Breast epithelium (tissue), 3 donors: ENCODE results near the gene IRAK1.

ENCODE experiments used
- POLR2AphosphoS5 ChIP-seq, 3 donors: sonication (generic); formaldehyde crosslinking; IDR thresholded peaks; one replicate each; pipeline ENCODE4 v1.6.1; 2017; ENCODE audit warnings: antibody characterized with exemption in 3 of 3
- TF ChIP-seq, protein P1 (sequence below), 3 donors: fragments of 450-650 bp; IDR thresholded peaks; one replicate each; pipeline ENCODE4 v1.5.1; 2016 to 2017; ENCODE audit warnings: antibody characterized with exemption in 3 of 3, mild to moderate bottlenecking in 3 of 3, moderate library complexity in 3 of 3

DNA sequence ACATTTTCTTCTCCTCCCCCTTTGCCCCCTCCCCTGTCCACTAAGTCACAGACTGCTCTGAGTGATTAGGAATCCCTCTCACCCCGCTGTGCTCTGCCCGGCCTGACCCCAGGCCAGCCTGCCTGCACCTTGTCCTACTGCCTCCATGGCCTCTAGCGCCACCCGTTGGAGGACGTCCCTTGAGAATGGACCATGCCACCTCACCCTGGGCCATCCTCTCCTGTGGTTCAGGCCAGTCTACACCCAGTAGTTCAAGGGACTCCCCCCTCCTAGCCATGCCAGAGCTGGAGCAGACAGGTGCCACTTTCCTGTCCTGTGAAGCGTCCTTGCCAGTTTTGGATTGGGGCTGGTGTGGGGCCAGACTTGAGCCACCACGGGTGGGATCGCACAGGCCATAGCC, 9.7 kb upstream of the IRAK1 start:
- TF ChIP-seq, protein P1, sequence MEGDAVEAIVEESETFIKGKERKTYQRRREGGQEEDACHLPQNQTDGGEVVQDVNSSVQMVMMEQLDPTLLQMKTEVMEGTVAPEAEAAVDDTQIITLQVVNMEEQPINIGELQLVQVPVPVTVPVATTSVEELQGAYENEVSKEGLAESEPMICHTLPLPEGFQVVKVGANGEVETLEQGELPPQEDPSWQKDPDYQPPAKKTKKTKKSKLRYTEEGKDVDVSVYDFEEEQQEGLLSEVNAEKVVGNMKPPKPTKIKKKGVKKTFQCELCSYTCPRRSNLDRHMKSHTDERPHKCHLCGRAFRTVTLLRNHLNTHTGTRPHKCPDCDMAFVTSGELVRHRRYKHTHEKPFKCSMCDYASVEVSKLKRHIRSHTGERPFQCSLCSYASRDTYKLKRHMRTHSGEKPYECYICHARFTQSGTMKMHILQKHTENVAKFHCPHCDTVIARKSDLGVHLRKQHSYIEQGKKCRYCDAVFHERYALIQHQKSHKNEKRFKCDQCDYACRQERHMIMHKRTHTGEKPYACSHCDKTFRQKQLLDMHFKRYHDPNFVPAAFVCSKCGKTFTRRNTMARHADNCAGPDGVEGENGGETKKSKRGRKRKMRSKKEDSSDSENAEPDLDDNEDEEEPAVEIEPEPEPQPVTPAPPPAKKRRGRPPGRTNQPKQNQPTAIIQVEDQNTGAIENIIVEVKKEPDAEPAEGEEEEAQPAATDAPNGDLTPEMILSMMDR (IDR thresholded peaks at IDR 0.05) = no peak
- no peak for TF ChIP-seq POLR2AphosphoS5 (IDR thresholded peaks at IDR 0.05)
